Bronchial epithelial cell (primary cell): ENCODE results near the gene TMEM95. TPM values are rescaled to one million over a fixed set of nuclear protein-coding genes. Genes with fewer than 3 reads are reported as not detected.

Experiments used
- DNase-seq: peaks from one replicate; pipeline ENCODE4 v3.0.0-alpha.2; 2010; ENCODE audit warnings: low read depth
- FAIRE-seq: peaks from 2 replicates; lab custom pipeline; 2011; peaks lifted over from hg19 to GRCh38; lab: Jason Lieb, UNC
- H3K27me3 ChIP-seq: 2 replicates; pipeline ENCODE4 v1.5.1; 2011; ENCODE audit warnings: low read length; ENCODE audit not compliant: control insufficient read depth, insufficient read depth
- H3K36me3 ChIP-seq: 2 replicates; pipeline ENCODE4 v1.5.1; 2011; ENCODE audit warnings: low read length; ENCODE audit not compliant: control insufficient read depth, insufficient read depth
- H3K4me3 ChIP-seq: 2 replicates; pipeline ENCODE4 v1.5.1; 2011; ENCODE audit warnings: mild to moderate bottlenecking, low read depth, low read length, control low read depth
- total RNA-seq: library from RNA; depleted of rRNA; stranded (reverse); fragments of >200 nt; gene quantifications from 2 replicates; pipeline ENCODE4 v1.2.1, GENCODE V29; 2014
- TF ChIP-seq, protein P1 (sequence below): IDR thresholded peaks from 2 replicates; pipeline ENCODE4 v1.5.1; 2011; ENCODE audit warnings: mild to moderate bottlenecking, moderate library complexity, low read length, control low read depth, inconsistent platforms; ENCODE audit not compliant: insufficient read depth, severe bottlenecking

TMEM95 gene
- not detected in 2 replicates for total RNA-seq

DNA sequence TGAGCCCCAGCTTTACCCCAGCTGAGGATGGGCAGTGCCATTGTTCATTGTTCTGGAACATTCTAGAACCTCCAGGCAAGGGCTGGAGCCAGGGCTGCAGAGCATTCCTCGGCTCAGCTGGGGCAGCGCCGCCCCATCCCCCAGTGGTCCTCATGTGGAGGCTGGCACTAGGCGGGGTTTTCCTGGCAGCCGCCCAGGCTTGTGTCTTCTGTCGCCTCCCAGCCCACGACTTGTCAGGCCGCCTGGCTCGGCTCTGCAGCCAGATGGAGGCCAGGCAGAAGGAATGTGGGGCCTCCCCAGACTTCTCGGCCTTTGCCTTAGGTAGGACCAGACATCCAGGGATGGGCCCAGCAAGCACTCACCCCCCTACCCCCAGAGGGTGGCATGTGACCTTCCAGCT lies at the start of gene TMEM95:
Gene TMEM95 (plus strand): TSS at position 104 of the 400 bp plus-strand sequence. CDS start 49 bp downstream, at position 153.
- TF ChIP-seq, protein P1, sequence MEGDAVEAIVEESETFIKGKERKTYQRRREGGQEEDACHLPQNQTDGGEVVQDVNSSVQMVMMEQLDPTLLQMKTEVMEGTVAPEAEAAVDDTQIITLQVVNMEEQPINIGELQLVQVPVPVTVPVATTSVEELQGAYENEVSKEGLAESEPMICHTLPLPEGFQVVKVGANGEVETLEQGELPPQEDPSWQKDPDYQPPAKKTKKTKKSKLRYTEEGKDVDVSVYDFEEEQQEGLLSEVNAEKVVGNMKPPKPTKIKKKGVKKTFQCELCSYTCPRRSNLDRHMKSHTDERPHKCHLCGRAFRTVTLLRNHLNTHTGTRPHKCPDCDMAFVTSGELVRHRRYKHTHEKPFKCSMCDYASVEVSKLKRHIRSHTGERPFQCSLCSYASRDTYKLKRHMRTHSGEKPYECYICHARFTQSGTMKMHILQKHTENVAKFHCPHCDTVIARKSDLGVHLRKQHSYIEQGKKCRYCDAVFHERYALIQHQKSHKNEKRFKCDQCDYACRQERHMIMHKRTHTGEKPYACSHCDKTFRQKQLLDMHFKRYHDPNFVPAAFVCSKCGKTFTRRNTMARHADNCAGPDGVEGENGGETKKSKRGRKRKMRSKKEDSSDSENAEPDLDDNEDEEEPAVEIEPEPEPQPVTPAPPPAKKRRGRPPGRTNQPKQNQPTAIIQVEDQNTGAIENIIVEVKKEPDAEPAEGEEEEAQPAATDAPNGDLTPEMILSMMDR, result no peak
- H3K36me3 ChIP-seq, result no peaks in the 10 kb centered on the region
- H3K27me3 ChIP-seq, result no peaks in the 10 kb centered on the region
- FAIRE-seq (no peak), DNase-seq (peak; percentile 41)
- peak within 1 kb of the TSS; percentile 96 for H3K4me3 ChIP-seq

DNA sequence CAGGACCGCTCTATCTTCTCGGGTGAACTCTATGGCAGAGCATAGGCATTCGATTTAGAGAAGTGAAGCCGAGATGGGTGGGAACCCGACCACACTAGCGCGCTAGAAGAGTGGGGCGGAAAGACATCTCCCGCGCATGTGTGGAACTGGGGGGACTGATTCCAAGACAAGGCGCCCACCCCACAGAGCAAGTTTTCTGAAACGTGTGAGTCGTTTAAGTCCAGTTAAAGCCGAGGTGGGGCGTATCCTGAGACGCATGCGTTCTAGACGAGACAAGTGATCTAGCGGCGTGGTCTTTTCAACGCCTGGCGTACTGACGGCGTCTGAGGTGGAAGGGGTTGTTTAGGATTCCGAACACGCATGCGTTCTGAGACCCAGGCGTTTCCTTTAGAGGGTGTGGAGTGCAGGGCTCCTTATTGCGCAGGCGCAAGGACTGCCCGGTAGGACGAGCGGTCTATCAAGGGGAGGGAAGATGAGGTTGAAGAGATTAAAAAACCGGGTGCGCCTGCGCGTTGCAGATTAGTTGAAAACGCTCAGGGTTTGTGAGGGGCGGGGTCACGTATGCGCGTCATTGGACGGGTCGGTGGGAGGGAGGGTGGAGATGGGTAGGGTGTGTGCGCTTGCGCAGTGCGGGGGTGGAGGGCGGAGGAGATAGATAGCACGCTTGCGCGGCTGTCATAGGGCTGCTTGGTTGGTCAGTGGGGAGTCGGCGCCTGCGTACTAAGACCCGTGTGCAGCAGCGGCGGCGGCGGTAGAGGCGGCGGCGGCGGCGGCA lies 47.9 kb upstream of the TMEM95 start, which contains the start of gene EIF5A:
Gene EIF5A (plus strand): TSS at position 718 of the 775 bp plus-strand sequence. CDS start 2,008 bp downstream, outside the sequence.
- FAIRE-seq (peak; percentile 94), DNase-seq (peak; percentile 100)
- Histone ChIP-seq H3K36me3 (peaks cover 15% of the 10 kb centered on the region), H3K4me3 (peak within 1 kb of the TSS; percentile 82), H3K27me3 (no peaks in the 10 kb centered on the region)
- TF ChIP-seq, protein P1, result no peak

DNA sequence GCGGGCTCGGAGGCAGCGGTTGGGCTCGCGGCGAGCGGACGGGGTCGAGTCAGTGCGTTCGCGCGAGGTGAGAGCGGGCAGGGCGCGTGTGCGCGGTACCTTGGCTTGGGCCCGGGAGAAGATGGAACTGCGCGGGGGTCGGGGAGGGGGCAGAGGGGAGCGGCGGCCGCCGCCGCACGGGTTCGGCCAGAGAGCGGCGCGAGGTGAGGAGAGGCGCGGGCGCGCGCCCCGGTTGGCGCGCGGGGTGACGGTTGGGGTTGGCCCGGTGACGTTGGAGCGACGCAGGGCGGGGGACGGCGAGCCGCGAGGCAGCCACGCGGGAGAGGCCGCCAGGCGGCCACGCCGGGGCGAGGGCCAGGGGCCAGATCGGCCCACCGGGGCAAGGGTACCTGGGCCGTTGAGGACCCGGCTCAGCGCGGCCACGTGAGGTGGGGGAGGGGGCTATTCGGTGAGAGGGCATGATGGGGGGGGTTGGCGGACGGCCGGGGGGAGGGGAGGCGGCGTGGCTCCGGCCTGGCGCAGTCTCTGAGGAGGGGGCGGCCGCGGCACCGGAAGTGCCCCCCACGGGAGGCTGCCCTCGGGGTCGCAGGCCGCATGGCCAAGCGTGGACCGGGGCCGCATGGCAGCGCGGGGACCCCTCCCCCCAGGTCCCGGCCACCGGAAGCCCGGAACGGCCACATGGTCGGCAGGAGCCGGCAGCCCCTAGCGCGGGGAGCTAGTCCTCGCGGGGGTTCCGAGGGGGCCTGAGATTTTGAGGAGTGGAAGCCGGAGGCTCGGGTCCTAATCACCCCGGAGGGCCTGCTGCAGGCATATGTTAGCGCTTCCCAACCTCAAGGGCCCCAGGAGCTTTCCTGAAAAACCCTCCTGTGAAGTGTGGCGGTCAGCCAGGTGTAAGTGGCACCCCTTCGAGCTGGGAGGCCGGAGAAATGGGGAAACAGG lies 47.0 kb upstream of the TMEM95 start:
- H3K27me3 ChIP-seq, result no peaks in the 10 kb centered on the region
- FAIRE-seq (no peak), DNase-seq (no peak)
- TF ChIP-seq, protein P1, result no peak
- H3K4me3 ChIP-seq, result peak overlapping the region; percentile 82
- peaks cover 18% of the 10 kb centered on the region for H3K36me3 ChIP-seq

GRCh38 chr17:7308625-7309433 lies 46.1 kb upstream of the TMEM95 start:
- Histone ChIP-seq H3K4me3 (peak overlapping the region; percentile 82), H3K27me3 (no peaks in the 10 kb centered on the region), H3K36me3 (peaks cover 20% of the 10 kb centered on the region)
- TF ChIP-seq, protein P1, result no peak
- FAIRE-seq, result peak; percentile 87
- peak; percentile 78 for DNase-seq

DNA sequence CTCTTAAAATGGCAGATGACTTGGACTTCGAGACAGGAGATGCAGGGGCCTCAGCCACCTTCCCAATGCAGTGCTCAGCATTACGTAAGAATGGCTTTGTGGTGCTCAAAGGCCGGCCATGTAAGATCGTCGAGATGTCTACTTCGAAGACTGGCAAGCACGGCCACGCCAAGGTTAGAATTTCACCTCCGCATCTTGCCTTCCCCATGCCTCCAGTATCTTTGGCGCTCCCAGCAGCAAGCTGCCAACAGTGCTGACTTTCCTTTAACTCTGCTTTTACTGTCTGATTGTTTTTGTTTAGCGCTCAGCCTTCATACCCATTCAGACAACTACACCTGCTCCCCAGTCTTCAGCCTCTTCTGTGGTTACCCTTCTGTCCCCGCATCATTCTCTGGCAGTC lies 45.3 kb upstream of the TMEM95 start:
- Histone ChIP-seq H3K36me3 (peaks cover 20% of the 10 kb centered on the region), H3K27me3 (no peaks in the 10 kb centered on the region), H3K4me3 (no peak overlapping the region)
- TF ChIP-seq, protein P1, result no peak
- DNase-seq (no peak), FAIRE-seq (no peak)
